ENCODE data around the gene ATF6. TPM values are rescaled to one million over a fixed set of nuclear protein-coding genes. Genes with fewer than 3 reads are reported as not detected.

Gene ATF6
- total RNA-seq, 4 donors from 2014 or later: 13.4 to 24.8 (median 17.6) TPM

- Histone ChIP-seq H3K4me3 (no peak overlapping the region), H3K36me3 (no peaks in the 10 kb centered on the region), H3K9me3 (no peaks in the 10 kb centered on the region), H3K27ac (no peak overlapping the region), H3K4me1 (peaks cover 0 to 16% (median 4%) of the 10 kb centered on the region in 3 donors), H3K27me3 (peaks cover 0 to 13% (median 0%) of the 10 kb centered on the region in 4 donors)
- no peak for TF ChIP-seq POLR2A (IDR thresholded peaks at IDR 0.05)
- no peak for TF ChIP-seq CTCF (IDR thresholded peaks at IDR 0.05)
- intact Hi-C loops (cut with DNase I): loop anchor here (10.0 kb wide), 2 partner anchors 176 to 256 kb away; no protein-coding TSS in a partner anchor
- DNase-seq: no peak
- 66 to 81% methylated on average over 6 of the region's 6 CpGs for WGBS, 2 donors
These were observed 25.2 kb upstream of the ATF6 start for GRCh38 chr1:161740921-161741320.

GRCh38 chr1:161743231-161743630, 22.9 kb upstream of the ATF6 start:
- no peak overlapping the region for H3K4me3 ChIP-seq
- WGBS, 2 donors: 66 to 83% methylated on average over 4 to 8 of the region's 9 CpGs
- no peaks in the 10 kb centered on the region for H3K36me3 ChIP-seq
- intact Hi-C loops (cut with DNase I): loop anchor here (10.0 kb wide), 2 partner anchors 178 to 258 kb away; no protein-coding TSS in a partner anchor
- peaks cover 0 to 19% (median 0%) of the 10 kb centered on the region in 4 donors for H3K27me3 ChIP-seq
- no peak for TF ChIP-seq POLR2A (IDR thresholded peaks at IDR 0.05)
- TF ChIP-seq CTCF (IDR thresholded peaks at IDR 0.05): no peak
- DNase-seq: no peak
- no peak overlapping the region for H3K27ac ChIP-seq
- peaks cover 0 to 5% (median 0%) of the 10 kb centered on the region in 3 donors for H3K4me1 ChIP-seq
- no peaks in the 10 kb centered on the region for H3K9me3 ChIP-seq

- Histone ChIP-seq H3K4me3 (no peak overlapping the region), H3K36me3 (peaks cover 0 to 14% (median 4%) of the 10 kb centered on the region in 3 donors), H3K27me3 (peaks cover 0 to 15% (median 0%) of the 10 kb centered on the region in 4 donors), H3K27ac (no peak overlapping the region), H3K4me1 (peaks cover 0 to 27% (median 17%) of the 10 kb centered on the region in 3 donors), H3K9me3 (no peaks in the 10 kb centered on the region)
- DNase-seq: no peak
- TF ChIP-seq POLR2A (IDR thresholded peaks at IDR 0.05) (no peak), CTCF (IDR thresholded peaks at IDR 0.05) (no peak)
- 41 to 56% methylated on average over 6 of the region's 6 CpGs for WGBS, 2 donors
- intact Hi-C loops (cut with DNase I): loop anchor here (10.0 kb wide), 2 partner anchors 183 to 263 kb away; no protein-coding TSS in a partner anchor
These were observed 18.3 kb upstream of the ATF6 start for GRCh38 chr1:161747801-161748200.

- H3K9me3 ChIP-seq: no peaks in the 10 kb centered on the region
- H3K27ac ChIP-seq: peak within 1 kb of the TSS; percentile 90 to 97 (median 94)
- intact Hi-C loops (cut with DNase I): loop anchor here (10.0 kb wide), 2 partner anchors 185 to 265 kb away; no protein-coding TSS in a partner anchor
- H3K36me3 ChIP-seq: peaks cover 4 to 33% (median 9%) of the 10 kb centered on the region in 3 donors
- peak within 1 kb of the TSS; percentile 90 to 100 (median 96) for H3K4me3 ChIP-seq
- TF ChIP-seq POLR2A (IDR thresholded peaks at IDR 0.05) (peak in 2 of 4 donors; percentile 18 to 49), CTCF (IDR thresholded peaks at IDR 0.05) (peak in 1 of 6 experiments; percentile 7)
- peaks cover 0 to 15% (median 0%) of the 10 kb centered on the region in 4 donors for H3K27me3 ChIP-seq
- H3K4me1 ChIP-seq: peaks cover 0 to 27% (median 17%) of the 10 kb centered on the region in 3 donors
- WGBS, 2 donors: 0% methylated on average over 1 to 10 of the region's 65 CpGs
- peak; percentile 61 for DNase-seq
These were observed 16.4 kb upstream of the ATF6 start, which contains the start of gene DUSP12 for GRCh38 chr1:161749509-161750407. Gene DUSP12, plus strand, starts transcription at chr1:161749786. Its CDS starts 16 bp downstream, at chr1:161749802.
